HG02588 (cell line): ENCODE measurements around the gene ZBTB33.

Source experiments
- ATAC-seq: cut with Tn5 transposase; IDR thresholded peaks from one replicate; pipeline ENCODE4 v1.9.1; 2021; ENCODE audit warnings: mild to moderate bottlenecking, moderate library complexity; ENCODE audit not compliant: unreplicated experiment

The ZBTB33 gene

GRCh38 chrX:120250522-120251271 is at the start of gene ZBTB33:
ZBTB33 (plus strand) TSS chrX:120250812; CDS start chrX:120253416, 2,604 bp downstream.
- peak; percentile 98 for ATAC-seq

- ATAC-seq = no peak
Observed at GRCh38 chrX:120200851-120201250, 49.8 kb upstream of the ZBTB33 start.

- ATAC-seq = no peak
Observed at GRCh38 chrX:120205816-120206753, 44.5 kb upstream of the ZBTB33 start.

- ATAC-seq = no peak
Observed at GRCh38 chrX:120207009-120207605, 43.5 kb upstream of the ZBTB33 start.

- peak; percentile 65 for ATAC-seq
Observed at GRCh38 chrX:120213438-120214265, 37.0 kb upstream of the ZBTB33 start.

GRCh38 chrX:120223374-120223773 is 27.2 kb upstream of the ZBTB33 start:
- ATAC-seq = no peak

GRCh38 chrX:120224388-120224787 is 26.2 kb upstream of the ZBTB33 start:
- no peak for ATAC-seq

- ATAC-seq = no peak
Observed at GRCh38 chrX:120228187-120228908, 22.3 kb upstream of the ZBTB33 start.

- ATAC-seq = no peak
Observed at GRCh38 chrX:120235284-120235683, 15.3 kb upstream of the ZBTB33 start.

- ATAC-seq = no peak
Observed at GRCh38 chrX:120236687-120237479, 13.7 kb upstream of the ZBTB33 start.

GRCh38 chrX:120238933-120239332 is 11.7 kb upstream of the ZBTB33 start:
- ATAC-seq = no peak

GRCh38 chrX:120242813-120243212 is 7.8 kb upstream of the ZBTB33 start:
- ATAC-seq = no peak

GRCh38 chrX:120244395-120244734 is 6.2 kb upstream of the ZBTB33 start:
- ATAC-seq = peak; percentile 22

GRCh38 chrX:120244735-120245498 is 5.7 kb upstream of the ZBTB33 start:
- ATAC-seq = peak; percentile 79

GRCh38 chrX:120251471-120252011 is 929 bp downstream of the ZBTB33 start:
- no peak for ATAC-seq

GRCh38 chrX:120253784-120254183 is 3.2 kb downstream of the ZBTB33 start:
- ATAC-seq = no peak

- ATAC-seq = no peak
Observed at GRCh38 chrX:120260369-120260768, 9.8 kb downstream of the ZBTB33 start.
